GM19395 (cell line): ENCODE data around the gene SLC43A2.
"Not testable (repeated sequence)": the region's sequence is repeated elsewhere in the genome, so short reads cannot be mapped to it uniquely, and the experiment has no call there.

Source experiments
- ATAC-seq: cut with Tn5 transposase; IDR thresholded peaks from one replicate; pipeline ENCODE4 v1.9.1; 2021; ENCODE audit warnings: mild to moderate bottlenecking, moderate library complexity; ENCODE audit not compliant: unreplicated experiment

The SLC43A2 gene

DNA sequence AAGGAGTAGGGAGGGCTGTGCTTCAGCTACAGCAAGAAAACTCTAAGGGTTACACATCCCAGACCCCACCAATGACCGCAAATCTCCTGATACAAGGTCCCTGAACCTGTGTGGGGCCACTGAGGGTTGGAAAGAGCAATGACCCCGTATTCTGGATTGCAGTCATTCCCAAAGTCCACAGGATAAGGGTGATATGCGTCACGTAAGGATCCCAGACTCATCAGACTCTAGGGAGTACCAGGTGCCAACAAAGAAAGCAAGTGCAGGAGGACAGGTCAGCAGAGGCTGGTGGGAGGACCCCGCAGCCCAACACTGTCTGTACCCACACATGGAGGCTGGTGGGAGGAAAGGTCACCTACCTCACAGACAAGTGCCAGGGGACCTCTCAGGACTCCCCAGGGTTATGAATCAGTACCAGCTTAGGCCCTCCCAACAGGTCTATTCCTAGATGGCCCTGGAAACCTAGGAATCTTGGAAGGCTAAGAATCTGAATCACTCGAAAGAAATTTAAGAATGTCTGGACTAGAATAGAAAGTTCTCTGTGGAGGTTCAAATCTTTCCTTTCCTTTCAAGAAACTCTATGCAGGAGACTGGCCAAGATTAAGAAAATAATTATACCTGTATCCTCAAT lies 82.2 kb downstream of the SLC43A2 start:
- no peak for ATAC-seq

DNA sequence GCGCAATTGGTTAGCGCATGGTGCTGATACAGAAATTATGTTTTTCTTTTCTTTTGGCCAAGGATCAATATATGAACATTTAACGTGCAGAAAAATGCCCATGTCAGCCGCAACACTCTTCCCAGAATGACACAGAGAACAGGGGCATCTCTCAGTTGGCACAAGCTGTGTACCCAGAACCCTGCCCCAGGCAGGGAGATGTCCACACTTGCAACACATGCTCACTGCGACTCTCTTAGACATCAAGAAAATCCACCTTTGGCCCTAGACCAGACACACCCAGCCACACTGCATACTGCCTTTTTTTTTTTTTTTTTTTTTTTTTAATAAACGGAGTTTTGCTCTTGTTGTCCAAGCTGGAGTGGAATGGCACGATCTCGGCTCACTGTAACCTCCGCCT lies 83.0 kb downstream of the SLC43A2 start:
- ATAC-seq, result no peak

DNA sequence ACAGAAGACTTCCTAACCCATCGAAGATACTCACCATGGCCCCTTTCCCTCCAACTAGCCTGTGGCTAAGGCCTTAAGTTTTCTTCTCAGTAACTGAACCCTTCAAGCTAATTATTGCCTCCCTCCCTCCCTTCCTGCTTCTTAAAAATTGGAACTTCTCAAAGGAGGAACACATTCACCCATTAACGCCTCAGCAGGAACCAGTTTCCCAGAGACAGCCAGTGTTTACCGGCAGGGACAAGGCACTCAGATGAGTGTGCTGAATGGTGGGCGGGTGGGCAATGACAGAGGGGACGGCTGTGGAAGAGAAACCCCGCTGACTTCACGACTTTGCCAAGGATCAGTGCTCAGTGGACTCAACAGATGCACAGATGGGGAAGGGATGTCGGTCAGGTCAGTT lies 86.3 kb downstream of the SLC43A2 start:
- no peak for ATAC-seq

DNA sequence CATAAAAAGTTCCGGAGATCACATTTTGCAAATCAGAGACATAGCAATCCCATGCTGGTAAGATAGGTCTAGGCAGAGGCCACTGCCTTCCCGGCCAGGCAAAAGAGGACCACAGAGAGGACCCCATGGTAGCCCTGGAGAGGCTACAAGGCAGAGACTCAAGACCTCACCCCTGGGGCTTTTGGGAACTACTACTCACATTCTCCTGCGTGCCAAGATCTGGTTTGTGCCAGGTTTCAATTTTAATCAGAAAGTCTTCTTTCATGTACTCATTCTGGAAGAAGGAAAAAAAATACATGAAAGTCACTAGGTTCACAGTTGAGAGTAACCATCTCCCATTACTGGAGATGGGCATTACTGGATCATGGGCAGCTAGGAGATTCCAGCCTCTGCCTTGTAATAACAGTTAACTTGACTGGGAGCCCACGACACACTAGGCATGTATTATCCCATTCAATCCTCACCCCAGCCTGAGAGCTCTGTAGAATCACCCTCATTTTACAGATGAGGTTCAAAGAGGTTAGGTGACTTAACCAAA lies 87.2 kb downstream of the SLC43A2 start:
- no peak for ATAC-seq

DNA sequence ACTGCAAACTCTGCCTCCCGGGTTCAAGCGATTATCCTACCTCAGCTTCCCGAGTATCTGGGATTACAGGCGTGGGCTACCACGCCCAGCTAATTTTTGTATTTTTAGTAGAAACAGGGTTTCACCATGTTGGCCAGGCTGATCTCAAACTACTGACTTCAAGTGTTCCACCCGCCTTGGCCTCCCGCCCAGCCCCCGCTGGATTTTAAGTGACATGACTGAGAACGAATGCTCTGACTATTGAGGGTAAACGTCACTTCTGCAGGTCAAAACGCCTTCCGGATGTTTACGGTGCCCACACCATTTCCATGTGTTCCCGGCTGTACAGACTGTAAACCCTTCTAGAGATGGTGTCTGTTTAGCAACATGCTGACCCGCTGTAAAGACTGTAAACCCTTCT lies 88.8 kb downstream of the SLC43A2 start:
- no peak for ATAC-seq

DNA sequence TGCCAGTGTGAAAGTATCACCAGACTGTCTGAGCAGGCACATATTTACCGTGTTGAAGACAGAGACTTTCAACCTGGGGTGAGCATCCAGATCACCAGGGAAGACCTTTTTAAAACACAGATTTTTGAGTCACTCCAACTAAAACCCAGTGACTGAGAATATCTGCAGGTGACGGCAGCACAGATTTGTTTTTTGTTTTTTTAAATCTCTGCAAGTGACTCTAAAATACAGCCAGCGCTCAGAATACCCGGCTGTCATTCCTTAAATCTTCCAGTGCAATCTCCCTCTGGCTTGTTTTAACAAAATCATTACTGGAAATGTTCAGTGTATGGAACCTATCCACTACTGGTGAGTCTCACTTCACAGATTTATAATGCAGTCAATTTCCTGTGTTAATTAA lies 92.9 kb downstream of the SLC43A2 start:
- no peak for ATAC-seq

DNA sequence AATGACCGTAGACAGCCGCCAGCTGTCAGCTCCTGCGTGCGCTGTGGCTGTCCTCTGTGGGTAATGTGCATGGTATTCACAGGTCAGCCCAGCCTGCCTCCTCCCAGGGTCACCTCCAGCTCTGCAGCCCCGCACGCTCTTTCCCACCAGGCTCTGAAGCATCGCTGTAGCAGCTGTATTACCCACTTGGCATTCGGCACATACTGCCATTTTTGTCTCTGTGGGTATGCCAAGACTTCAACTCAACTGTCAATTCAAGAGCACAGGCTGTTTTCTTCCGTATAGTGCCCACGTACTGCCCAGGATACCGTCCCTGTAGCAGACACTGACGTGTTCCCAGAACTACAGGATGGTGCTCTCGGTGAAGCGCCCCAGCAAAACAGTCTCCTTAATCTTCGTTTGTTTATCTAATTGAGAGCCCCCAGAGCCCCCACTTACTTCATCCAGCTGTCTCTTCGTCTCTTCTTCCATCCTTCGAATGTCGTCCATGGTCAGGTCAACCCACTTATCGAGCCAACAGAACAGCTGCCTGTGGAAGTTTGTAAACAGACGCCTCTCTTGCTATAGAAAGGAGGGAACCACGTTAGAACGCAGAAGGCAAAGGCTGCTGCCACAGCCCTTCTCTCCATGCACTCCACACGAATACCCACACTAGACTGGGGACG lies 94.8 kb downstream of the SLC43A2 start:
- ATAC-seq, result no peak

DNA sequence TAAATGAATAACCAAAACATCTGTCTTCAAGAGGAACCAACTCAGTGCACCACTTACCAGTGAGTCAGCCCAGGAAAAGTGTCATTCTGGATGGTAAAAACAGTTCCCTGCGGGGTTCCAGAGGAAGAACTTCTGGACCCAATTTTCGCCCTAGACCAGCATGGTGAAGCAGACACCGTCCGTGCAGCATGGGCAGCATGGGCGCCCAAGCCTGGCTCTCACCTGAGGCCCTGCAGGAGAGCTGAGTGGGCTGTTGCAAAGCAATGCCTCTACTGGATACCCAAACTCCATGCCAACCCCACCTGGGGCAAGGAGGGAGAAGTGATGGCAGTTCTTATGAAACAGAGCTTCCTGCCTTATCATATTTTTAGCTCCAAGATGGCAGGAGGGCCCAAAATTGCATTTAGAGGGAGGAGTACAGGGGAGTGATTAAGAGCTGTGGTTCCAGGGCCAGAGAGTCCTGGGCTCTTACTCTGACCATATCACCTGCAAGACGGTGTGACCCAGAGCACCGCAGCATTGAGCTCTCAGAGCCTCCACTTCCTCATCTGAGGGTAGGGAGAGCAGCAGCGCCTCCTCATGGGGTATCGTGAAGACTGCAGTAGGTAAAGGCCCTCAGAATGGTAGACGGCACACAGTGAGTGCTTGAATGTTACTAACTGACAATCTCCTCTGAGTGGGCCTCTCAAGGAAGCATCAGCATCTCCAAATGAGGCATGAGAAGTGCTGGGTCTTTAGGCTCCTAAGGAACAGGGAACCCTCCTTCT lies 95.6 kb downstream of the SLC43A2 start:
- no peak for ATAC-seq

DNA sequence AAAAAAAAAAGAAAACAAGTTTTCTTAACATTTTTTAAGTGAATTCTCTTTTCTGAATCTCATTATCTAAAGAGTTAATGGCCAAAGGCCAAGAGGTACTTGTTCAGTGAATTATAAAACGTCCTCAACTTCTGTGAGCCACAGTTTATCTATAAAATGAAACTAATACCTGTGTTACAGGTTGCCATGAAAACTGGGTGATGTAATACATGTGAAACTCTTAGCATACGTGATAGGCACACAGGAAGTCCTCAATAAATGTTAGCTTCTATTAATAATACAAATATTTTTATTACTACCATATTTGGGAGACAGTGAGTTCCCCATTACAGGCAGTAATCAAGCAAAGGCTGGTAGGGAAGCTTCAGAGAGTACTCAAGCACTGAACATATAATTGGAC lies 98.8 kb downstream of the SLC43A2 start:
- ATAC-seq, result no peak

DNA sequence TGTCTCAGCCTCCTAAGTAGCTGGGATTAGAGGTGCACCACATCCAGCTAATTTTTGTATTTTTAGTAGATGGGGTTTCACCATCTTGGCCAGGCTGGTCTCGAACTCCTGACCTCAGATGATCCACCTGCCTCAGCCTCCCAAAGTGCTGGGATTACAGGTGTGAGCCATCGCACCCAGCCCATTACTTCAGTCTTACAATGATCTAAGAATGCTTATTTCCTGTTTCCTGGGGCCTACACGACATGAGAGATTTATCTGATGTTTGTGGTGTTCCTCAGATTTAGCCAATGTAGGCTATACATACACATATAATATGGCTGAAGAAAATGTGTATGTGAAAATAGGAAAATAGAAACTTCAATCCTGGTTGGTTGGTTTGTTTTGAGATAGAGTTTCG lies 101.8 kb downstream of the SLC43A2 start:
- not testable (repeated sequence) for ATAC-seq

DNA sequence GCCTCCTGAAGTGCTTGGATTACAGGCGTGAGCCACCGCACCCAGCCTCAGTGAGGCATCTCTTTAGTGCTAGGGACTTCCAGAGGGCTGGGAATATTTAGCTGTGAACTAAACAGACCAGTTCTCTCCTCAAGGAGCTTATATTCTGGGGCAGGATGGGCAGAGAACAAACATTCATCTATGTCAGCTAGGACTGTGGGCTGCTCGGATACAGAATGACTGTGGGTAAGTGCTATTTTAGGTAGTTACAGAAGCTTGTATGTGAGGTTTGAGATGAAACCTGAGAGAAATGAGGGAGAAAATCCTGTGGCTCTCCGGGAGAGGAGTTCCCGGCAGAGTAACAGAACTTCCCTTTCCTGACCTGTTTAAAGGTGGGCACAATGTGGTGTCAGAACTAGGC lies 106.0 kb downstream of the SLC43A2 start:
- no peak for ATAC-seq

DNA sequence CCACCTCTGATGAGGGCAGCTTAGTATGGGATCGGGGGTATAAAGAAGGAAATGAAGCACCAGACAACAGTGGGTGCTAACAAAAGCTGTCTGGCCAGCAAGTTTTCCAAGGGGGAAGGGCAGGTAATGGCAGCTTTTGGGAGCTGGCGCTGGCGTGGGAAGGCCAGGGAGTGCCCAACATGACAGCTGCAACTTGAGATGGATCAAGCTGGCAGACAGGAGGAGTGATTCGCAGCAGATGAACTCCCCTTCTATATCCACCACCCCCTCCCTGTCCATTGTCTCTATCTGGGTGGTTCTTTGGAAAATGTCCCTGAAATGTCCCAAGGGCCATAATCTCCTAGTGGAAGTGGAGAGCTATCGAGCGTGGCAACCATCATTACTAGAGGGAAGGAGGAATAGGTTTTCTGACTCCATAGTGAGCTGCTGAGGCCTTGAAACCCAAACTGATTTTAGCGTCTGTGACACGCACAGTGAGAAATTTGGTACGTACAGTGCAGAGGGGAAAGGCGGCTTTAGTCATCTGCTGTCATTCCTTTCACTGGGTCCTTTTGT lies 107.5 kb downstream of the SLC43A2 start:
- ATAC-seq, result no peak

DNA sequence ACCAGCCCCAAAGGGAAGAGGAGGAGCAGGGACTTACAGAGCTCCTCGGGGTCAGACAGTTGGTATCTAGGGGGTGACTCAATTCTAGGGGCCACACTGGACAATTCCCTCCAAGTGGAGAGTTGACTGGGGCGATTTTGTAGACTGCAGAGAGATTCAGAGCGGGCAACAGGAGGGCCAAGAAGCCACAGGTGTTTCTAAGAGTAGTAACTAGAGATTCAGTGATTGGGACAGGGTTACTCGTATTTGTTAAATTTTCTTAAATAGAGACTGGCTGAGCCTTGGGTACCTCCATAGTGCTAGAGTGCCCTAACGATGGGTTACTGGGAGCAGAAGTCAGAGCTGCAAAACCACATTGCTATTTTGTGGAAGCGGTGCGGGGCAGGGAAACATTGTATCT lies 109.0 kb downstream of the SLC43A2 start:
- no peak for ATAC-seq
